ENCODE results near the gene LINC00237. TPM values are rescaled to one million over a fixed set of nuclear protein-coding genes. Genes with fewer than 3 reads are reported as not detected.

LINC00237 gene
- total and polyA plus RNA-seq, 2 donors (not counting 1 experiment from before 2014, with no cell fraction given): 0.07 TPM; not detected in 1

DNA sequence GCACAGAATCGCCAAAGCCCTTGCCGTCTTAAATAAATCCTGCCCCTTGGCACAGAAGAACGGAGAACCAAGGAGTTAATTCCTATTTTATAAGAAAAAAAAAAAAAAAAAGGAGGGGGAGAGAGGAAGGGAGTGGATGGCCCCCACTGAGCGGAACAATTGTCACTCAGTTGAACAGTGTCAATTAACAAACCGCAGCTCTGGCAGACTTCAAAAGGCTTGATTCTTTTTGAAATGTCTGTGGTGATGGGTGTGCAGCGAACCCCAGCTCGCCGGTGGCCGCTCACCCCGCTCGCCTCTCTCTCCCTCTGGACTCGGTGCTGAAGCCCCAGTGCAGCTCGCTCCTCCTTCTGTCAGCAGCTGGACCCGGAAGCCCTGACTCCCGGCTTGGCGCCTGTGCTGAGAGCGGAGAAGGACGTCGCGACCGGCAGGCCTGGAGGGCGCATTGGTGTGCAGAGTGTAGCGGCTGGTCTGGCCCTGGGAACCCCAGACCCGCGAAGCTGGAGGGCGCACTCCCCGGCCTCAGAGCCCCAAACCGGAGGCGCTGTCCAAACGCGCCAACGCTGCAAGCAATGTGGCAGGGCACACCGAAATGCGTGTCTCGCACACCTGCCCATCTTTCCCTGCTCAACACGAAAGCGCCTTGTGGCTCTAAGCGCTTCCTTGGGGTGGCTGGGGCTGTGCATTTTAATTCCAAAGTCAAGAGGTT, 3.4 kb downstream of the LINC00237 start:
- H3K4me1 Mint-ChIP-seq: peaks cover 36% of the 10 kb centered on the region
- intact Hi-C loops (cut with micrococcal nuclease): loop anchor here (5.0 kb wide), 2 partner anchors 290 to 410 kb away; partner anchors contain the start of gene NKX2-2
- peak overlapping the region; percentile 72 for H3K9ac ChIP-seq (ENCODE audit: low read length)
- H3K27me3 Mint-ChIP-seq: peaks cover 73% of the 10 kb centered on the region
- peak overlapping the region; percentile 15 for H3K27ac Mint-ChIP-seq
- H4K20me1 ChIP-seq (ENCODE audit: control insufficient read depth, insufficient read depth, low read length, poor library complexity, severe bottlenecking): no peaks in the 10 kb centered on the region
- 7% methylated on average over 34 of the region's 38 CpGs for WGBS (ENCODE audit: insufficient coverage)
- DNase-seq (peak; percentile 61), ATAC-seq (ENCODE audit: low read depth) (peak; percentile 19)
- TF ChIP-seq CTCF (IDR thresholded peaks at IDR 0.05) (no peak), EZH2 (IDR thresholded peaks at IDR 0.05; ENCODE audit: borderline replicate concordance, insufficient read depth, low read depth, low read length, poor library complexity, severe bottlenecking) (peak; percentile 67)
- peaks cover 57 to 65% of the 10 kb centered on the region in 2 donors for H3K4me1 ChIP-seq (ENCODE audit: control insufficient read depth in 2 of 2, insufficient read depth in 2 of 2, low read length in 2 of 2)
- H3K36me3 ChIP-seq (replicated peaks in 1 of 2; ENCODE audit: control extremely low read depth in 1 of 2, control insufficient read depth in 1 of 2, extremely low read depth in 1 of 2, insufficient read depth in 2 of 2, low read length in 1 of 2): no peaks in the 10 kb centered on the region
- H3K4me3 ChIP-seq (ENCODE audit: control extremely low read depth in 1 of 5, extremely low read depth in 1 of 5, insufficient read depth in 1 of 5, low read depth in 2 of 5, low read length in 4 of 5): peak overlapping the region in 4 of 5 experiments; percentile 34 to 77 (median 69)
- no peaks in the 10 kb centered on the region for H3K9me3 Mint-ChIP-seq (ENCODE audit: insufficient read depth)
- no peak overlapping the region for H3K27ac ChIP-seq (ENCODE audit: low read length in 2 of 2)
- POLR2A ChIA-PET: no interaction called here
- peak overlapping the region; percentile 95 for H3K4me3 Mint-ChIP-seq
- H2AFZ ChIP-seq (ENCODE audit: insufficient read depth, low read depth, low read length, poor library complexity, severe bottlenecking): peak overlapping the region; percentile 86
- peak overlapping the region; percentile 96 for H3K4me2 ChIP-seq (replicated peaks; ENCODE audit: low read depth, low read length, poor library complexity, severe bottlenecking)
- no peaks in the 10 kb centered on the region for H3K79me2 ChIP-seq (ENCODE audit: control insufficient read depth, insufficient read depth, low read length)
- CTCF ChIA-PET: interaction anchor here (1.4 kb wide), 1 partner anchor 403 kb away, joined by 3 read pairs; no protein-coding TSS in a partner anchor
- H3K9me3 ChIP-seq (ENCODE audit: control extremely low read depth in 1 of 3, control insufficient read depth in 2 of 3, insufficient read depth in 1 of 3, low read length in 2 of 3): peaks cover 1 to 64% (median 8%) of the 10 kb centered on the region in 3 donors
- H3K27me3 ChIP-seq (replicated peaks in 1 of 4; ENCODE audit: control extremely low read depth in 1 of 4, control insufficient read depth in 3 of 4, insufficient read depth in 4 of 4, low read length in 3 of 4): peaks cover 1 to 93% (median 70%) of the 10 kb centered on the region in 4 experiments

All from B cell (primary cell).